ENCODE measurements around the gene F10. TPM values are rescaled to one million over a fixed set of nuclear protein-coding genes. Genes with fewer than 3 reads are reported as not detected.

F10 gene
- total and polyA plus RNA-seq, 9 of the 15 experiments (the other 6 are each of a cell fraction or from before 2014, with no cell fraction given) = 0.04 to 0.09 (median 0.07) TPM; not detected in 5

DNA sequence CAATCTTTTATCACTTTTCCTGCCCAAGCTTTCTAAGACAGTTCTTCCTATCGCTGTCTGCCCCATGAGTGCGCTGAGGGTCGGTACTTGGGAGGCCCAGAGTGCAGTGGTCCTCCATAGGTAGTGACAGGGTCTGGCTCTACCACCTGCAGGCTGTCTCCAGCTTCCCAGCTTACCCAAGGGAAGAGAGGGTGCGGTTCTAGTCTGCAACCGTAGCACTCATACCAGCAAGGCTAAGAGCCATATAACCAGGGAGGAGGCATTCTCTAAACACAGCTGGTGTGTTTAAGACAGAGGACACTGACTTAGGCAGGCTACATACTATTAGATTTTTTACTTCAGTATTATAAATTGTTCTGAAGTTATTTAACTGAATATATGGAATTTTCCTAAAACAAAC lies 44.1 kb downstream of the F10 start:
- Histone ChIP-seq H3K79me2 (ENCODE audit: control insufficient read depth, insufficient read depth, low read length) (no peaks in the 10 kb centered on the region), H3K9me1 (ENCODE audit: control insufficient read depth, insufficient read depth, low read length) (no peaks in the 10 kb centered on the region), H3K27me3 (ENCODE audit: control insufficient read depth in 2 of 2, insufficient read depth in 2 of 2, low read length in 2 of 2) (no peaks in the 10 kb centered on the region), H3K9me3 (replicated peaks; ENCODE audit: control insufficient read depth, insufficient read depth, low read depth, low read length) (no peaks in the 10 kb centered on the region), H3K4me2 (ENCODE audit: insufficient read depth, low read length) (no peak overlapping the region), H3K4me1 (replicated peaks in 1 of 2; ENCODE audit: control insufficient read depth in 2 of 2, insufficient read depth in 2 of 2, low read length in 2 of 2) (peaks cover 0 to 7% of the 10 kb centered on the region in 2 experiments; a peak in 2 of 5 replicates), H3K27ac (ENCODE audit: extremely low read depth, low read depth, low read length) (no peak overlapping the region), H2AFZ (ENCODE audit: low read depth, low read length) (no peak overlapping the region), H3K36me3 (ENCODE audit: control insufficient read depth, insufficient read depth, low read length) (peaks cover 15% of the 10 kb centered on the region; the same call in 2 of the 3 replicates), H3K9ac (ENCODE audit: insufficient read depth in 1 of 2, low read depth in 2 of 2, low read length in 2 of 2) (no peak overlapping the region), H4K20me1 (replicated peaks; ENCODE audit: control insufficient read depth, insufficient read depth, low read length) (no peaks in the 10 kb centered on the region), H3K4me3 (no peak overlapping the region)
- intact Hi-C loops (cut with micrococcal nuclease) (no loop called here), in situ Hi-C loops (cut with MboI) (no loop called here)
- CTCF ChIA-PET (ENCODE audit: low intra/inter-chr PET ratio) = no interaction called here
- FAIRE-seq (no peak), DNase-seq (ENCODE audit: extremely low read depth in 1 of 4, low spot score in 3 of 4) (no peak), ATAC-seq (no peak)
- 95% methylated on average over 5 of the region's 5 CpGs for WGBS (ENCODE audit: insufficient coverage, low coverage, missing lambda C conversion rate)
- POLR2A ChIA-PET = no interaction called here
- BruUV-seq (replicated peaks) = no TSS peak
- TF ChIP-seq XRCC5 (IDR thresholded peaks at IDR 0.05; ENCODE audit: low read depth, low read length) (no peak), NUFIP1 (IDR thresholded peaks at IDR 0.05; ENCODE audit: partially characterized antibody) (no peak), BRF1 (IDR thresholded peaks at IDR 0.05; ENCODE audit: borderline replicate concordance, extremely low read depth, insufficient read length) (no peak), SAFB (IDR thresholded peaks at IDR 0.05; ENCODE audit: borderline replicate concordance, low read depth, low read length) (no peak), RERE (CRISPR knock-in tag; IDR thresholded peaks at IDR 0.05; ENCODE audit: borderline replicate concordance) (no peak), ZNF12 (CRISPR knock-in tag; IDR thresholded peaks at IDR 0.05) (no peak), U2AF1 (optimal IDR thresholded peaks at IDR 0.05; ENCODE audit: low read depth, low read length) (no peak), SRSF7 (optimal IDR thresholded peaks at IDR 0.05; ENCODE audit: low read depth, low read length) (no peak), JUNB (CRISPR knock-in tag; conservative IDR thresholded peaks at IDR 0.05) (no peak), CBX1 (IDR thresholded peaks at IDR 0.05; ENCODE audit: low read depth) (no peak), ATF3 (IDR thresholded peaks at IDR 0.05) (no peak), ATF3 (CRISPR knock-in tag; conservative IDR thresholded peaks at IDR 0.05) (no peak), POLR2G (IDR thresholded peaks at IDR 0.05; ENCODE audit: low read depth, low read length) (no peak)
- TF ChIP-seq, protein P1, sequence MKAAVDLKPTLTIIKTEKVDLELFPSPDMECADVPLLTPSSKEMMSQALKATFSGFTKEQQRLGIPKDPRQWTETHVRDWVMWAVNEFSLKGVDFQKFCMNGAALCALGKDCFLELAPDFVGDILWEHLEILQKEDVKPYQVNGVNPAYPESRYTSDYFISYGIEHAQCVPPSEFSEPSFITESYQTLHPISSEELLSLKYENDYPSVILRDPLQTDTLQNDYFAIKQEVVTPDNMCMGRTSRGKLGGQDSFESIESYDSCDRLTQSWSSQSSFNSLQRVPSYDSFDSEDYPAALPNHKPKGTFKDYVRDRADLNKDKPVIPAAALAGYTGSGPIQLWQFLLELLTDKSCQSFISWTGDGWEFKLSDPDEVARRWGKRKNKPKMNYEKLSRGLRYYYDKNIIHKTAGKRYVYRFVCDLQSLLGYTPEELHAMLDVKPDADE (conservative IDR thresholded peaks at IDR 0.05; ENCODE audit: control insufficient read depth, low read depth, low read length) = no peak
- TF ChIP-seq, protein P2, sequence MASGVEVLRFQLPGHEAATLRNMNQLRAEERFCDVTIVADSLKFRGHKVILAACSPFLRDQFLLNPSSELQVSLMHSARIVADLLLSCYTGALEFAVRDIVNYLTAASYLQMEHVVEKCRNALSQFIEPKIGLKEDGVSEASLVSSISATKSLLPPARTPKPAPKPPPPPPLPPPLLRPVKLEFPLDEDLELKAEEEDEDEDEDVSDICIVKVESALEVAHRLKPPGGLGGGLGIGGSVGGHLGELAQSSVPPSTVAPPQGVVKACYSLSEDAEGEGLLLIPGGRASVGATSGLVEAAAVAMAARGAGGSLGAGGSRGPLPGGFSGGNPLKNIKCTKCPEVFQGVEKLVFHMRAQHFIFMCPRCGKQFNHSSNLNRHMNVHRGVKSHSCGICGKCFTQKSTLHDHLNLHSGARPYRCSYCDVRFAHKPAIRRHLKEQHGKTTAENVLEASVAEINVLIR (CRISPR knock-in tag; IDR thresholded peaks at IDR 0.05) = no peak

Data from K562 (cell line).